PC-3 (cell line): ENCODE measurements around the gene SYCP1. TPM values are rescaled to one million over a fixed set of nuclear protein-coding genes. Genes with fewer than 3 reads are reported as not detected.

Source experiments
- ATAC-seq: fragments of 200-7000 bp; cut with Tn5 transposase; 2 replicates; pipeline ENCODE4 v1.9.1; 2020; ENCODE audit warnings: mild to moderate bottlenecking, moderate library complexity
- BruUV-seq: library from RNA; stranded (reverse); fragments of 400-500 nt; replicated peaks from 2 replicates; lab custom pipeline; 2021; lab: Mats Ljungman, UMichigan
- CTCF ChIA-PET: fragments of 300-600 bp; sonication (Branson Sonifier 250); formaldehyde crosslinking; loops from one replicate; lab custom pipeline; 2022; ENCODE audit warnings: antibody characterized with exemption; lab: Charles Lee
- POLR2A ChIA-PET: fragments of 300-600 bp; sonication (Branson Sonifier 250); formaldehyde crosslinking; loops from one replicate; lab custom pipeline; 2022; ENCODE audit warnings: antibody characterized with exemption; ENCODE audit not compliant: unreplicated experiment; lab: Charles Lee
- DNase-seq: peaks from one replicate; pipeline ENCODE4 v3.0.0-alpha.2; 2015
- H2AFZ ChIP-seq: fragments of 300-600 bp; sonication (generic); 2 replicates; pipeline ENCODE4 v1.6.0; 2016; ENCODE audit warnings: antibody characterized with exemption, low read length
- H3F3A ChIP-seq: fragments of 300-600 bp; sonication (generic); one replicate; pipeline ENCODE4 v1.6.0; 2017; ENCODE audit warnings: antibody characterized with exemption, low read length, control low read depth, mild to moderate bottlenecking; ENCODE audit not compliant: unreplicated experiment
- H3K27ac ChIP-seq: fragments of 300-600 bp; sonication (generic); 2 replicates; pipeline ENCODE4 v1.5.1; 2016; ENCODE audit warnings: mild to moderate bottlenecking, low read length
- H3K27me3 ChIP-seq: fragments of 300-600 bp; sonication (generic); 2 replicates; pipeline ENCODE4 v1.6.1; 2016; ENCODE audit warnings: low read length, mixed read lengths
- H3K36me3 ChIP-seq: fragments of 300-600 bp; sonication (generic); 2 replicates; pipeline ENCODE4 v1.6.1; 2016; ENCODE audit warnings: low read depth, mixed run types, low read length, mixed read lengths
- H3K4me1 ChIP-seq: fragments of 300-600 bp; sonication (generic); 2 replicates; pipeline ENCODE4 v1.5.1; 2016; ENCODE audit warnings: low read length; ENCODE audit not compliant: insufficient read depth
- H3K4me2 ChIP-seq: fragments of 300-600 bp; sonication (generic); 2 replicates; pipeline ENCODE4 v1.6.0; 2016; ENCODE audit warnings: low read length
- H3K4me3 ChIP-seq: fragments of 300-600 bp; sonication (generic); 2 replicates; pipeline ENCODE4 v1.5.1; 2016; ENCODE audit warnings: mild to moderate bottlenecking, low read length, mixed read lengths
- H3K79me2 ChIP-seq: fragments of 300-600 bp; sonication (generic); 2 replicates; pipeline ENCODE4 v1.6.1; 2017; ENCODE audit warnings: low read length, mixed read lengths
- H3K9ac ChIP-seq: fragments of 300-600 bp; sonication (generic); 2 replicates; pipeline ENCODE4 v1.6.0; 2016; ENCODE audit warnings: mild to moderate bottlenecking, low read length
- H3K9me2 ChIP-seq: fragments of 300-600 bp; sonication (generic); replicated peaks from 2 replicates; pipeline ENCODE4 v1.6.1; 2016; ENCODE audit warnings: mixed run types, low read length, mixed read lengths
- H3K9me3 ChIP-seq: fragments of 300-600 bp; sonication (generic); 2 replicates; pipeline ENCODE4 v1.6.1; 2016; ENCODE audit warnings: low read length, mixed read lengths
- H4K20me1 ChIP-seq: fragments of 300-600 bp; sonication (generic); 2 replicates; pipeline ENCODE4 v1.6.1; 2016; ENCODE audit warnings: low read length, mixed read lengths
- EZH2 ChIP-seq: fragments of 300-600 bp; sonication (generic); IDR thresholded peaks from one replicate; pipeline ENCODE4 v1.6.1; 2017; ENCODE audit warnings: antibody characterized with exemption, mild to moderate bottlenecking, low read length; ENCODE audit not compliant: unreplicated experiment
- EZH2phosphoT487 ChIP-seq: fragments of 300-600 bp; sonication (generic); IDR thresholded peaks from 2 replicates; pipeline ENCODE4 v1.6.1; 2018; ENCODE audit warnings: mild to moderate bottlenecking, antibody characterized with exemption, low read length, borderline replicate concordance
- intact Hi-C: fragments of 100-400 bp; cut with micrococcal nuclease; formaldehyde crosslinking; loops from 2 replicates; pipeline ENCODE4 v1.9.0; 2023
- total RNA-seq: library from RNA; depleted of rRNA; stranded (reverse); fragments of >200 nt; gene quantifications from 2 replicates; pipeline ENCODE4 v1.2.3, GENCODE V29; 2014
- TF ChIP-seq, protein P1 (sequence below): fragments of 300-600 bp; sonication (generic); conservative IDR thresholded peaks from 2 replicates; pipeline ENCODE4 v1.5.1; 2017; ENCODE audit warnings: antibody characterized with exemption, low read depth, mild to moderate bottlenecking, low read length

Gene SYCP1
- total RNA-seq, 1 experiment from 2014 or later: not detected

DNA sequence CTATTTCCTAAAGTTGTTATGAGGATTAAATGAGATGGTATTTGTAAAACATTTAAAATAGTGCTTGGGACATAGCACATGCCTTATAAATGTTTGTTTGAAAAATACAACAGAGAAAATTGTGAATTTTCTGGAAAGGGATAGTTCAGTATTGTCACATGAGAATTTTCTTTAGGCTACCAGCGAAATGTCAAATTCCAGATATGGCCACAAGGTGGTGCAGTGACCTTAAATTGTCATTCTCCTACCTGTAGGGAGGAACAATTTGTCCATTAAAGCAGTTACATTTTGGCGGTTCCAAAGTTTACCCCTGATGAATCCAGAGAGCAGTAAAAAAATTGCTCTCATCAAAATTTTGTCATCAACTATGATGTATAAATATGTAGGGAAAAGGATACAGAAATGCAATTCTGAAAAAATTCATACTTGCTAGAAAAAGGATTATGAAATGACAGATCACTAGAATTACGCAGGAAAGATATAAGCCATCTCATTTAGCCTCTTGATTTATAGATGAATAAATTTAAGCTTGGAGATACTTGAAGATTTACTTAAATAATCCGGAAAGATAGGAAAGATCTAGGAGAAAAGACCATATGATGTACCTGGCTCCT, 124.7 kb downstream of the SYCP1 start:
- Histone ChIP-seq H3F3A (no peaks in the 10 kb centered on the region), H3K4me1 (no peaks in the 10 kb centered on the region), H3K4me2 (no peak overlapping the region), H4K20me1 (no peaks in the 10 kb centered on the region), H3K9ac (no peak overlapping the region), H2AFZ (no peak overlapping the region), H3K9me2 (no peaks in the 10 kb centered on the region), H3K4me3 (no peak overlapping the region), H3K27me3 (no peaks in the 10 kb centered on the region), H3K9me3 (no peaks in the 10 kb centered on the region), H3K27ac (no peak overlapping the region), H3K36me3 (no peaks in the 10 kb centered on the region), H3K79me2 (no peaks in the 10 kb centered on the region)
- DNase-seq: peak; percentile 89
- CTCF ChIA-PET: no interaction called here
- no TSS peak for BruUV-seq
- intact Hi-C loops: loop anchor here (1.0 to 10.0 kb wide), 5 partner anchors 62 to 615 kb away; no protein-coding TSS in a partner anchor
- no peak for TF ChIP-seq EZH2
- TF ChIP-seq, protein P1, sequence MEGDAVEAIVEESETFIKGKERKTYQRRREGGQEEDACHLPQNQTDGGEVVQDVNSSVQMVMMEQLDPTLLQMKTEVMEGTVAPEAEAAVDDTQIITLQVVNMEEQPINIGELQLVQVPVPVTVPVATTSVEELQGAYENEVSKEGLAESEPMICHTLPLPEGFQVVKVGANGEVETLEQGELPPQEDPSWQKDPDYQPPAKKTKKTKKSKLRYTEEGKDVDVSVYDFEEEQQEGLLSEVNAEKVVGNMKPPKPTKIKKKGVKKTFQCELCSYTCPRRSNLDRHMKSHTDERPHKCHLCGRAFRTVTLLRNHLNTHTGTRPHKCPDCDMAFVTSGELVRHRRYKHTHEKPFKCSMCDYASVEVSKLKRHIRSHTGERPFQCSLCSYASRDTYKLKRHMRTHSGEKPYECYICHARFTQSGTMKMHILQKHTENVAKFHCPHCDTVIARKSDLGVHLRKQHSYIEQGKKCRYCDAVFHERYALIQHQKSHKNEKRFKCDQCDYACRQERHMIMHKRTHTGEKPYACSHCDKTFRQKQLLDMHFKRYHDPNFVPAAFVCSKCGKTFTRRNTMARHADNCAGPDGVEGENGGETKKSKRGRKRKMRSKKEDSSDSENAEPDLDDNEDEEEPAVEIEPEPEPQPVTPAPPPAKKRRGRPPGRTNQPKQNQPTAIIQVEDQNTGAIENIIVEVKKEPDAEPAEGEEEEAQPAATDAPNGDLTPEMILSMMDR: peak; percentile 81
- peak; percentile 62 for ATAC-seq
- POLR2A ChIA-PET: no interaction called here

DNA sequence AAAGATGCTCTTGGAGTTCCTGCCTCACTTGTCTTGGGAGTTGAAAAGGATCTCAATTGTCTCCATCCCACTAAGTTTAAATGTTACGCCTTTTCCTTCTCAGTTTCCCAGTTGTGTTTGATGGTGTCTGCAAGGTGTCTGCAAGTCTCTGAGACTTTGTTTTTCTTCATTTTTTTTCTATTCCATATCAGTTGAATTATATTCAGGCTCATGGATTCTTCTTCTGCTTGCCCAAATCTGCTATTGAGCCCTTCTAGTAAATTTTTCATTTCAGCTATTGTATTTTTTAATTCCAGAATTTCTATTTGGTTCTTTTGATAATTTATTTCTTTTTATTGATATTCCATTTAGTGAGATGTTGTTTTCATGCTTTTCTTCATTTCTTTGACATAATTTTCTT, 127.6 kb downstream of the SYCP1 start:
- H2AFZ ChIP-seq: no peak overlapping the region
- TF ChIP-seq EZH2phosphoT487: no peak
- TF ChIP-seq EZH2: no peak
- TF ChIP-seq, protein P1: no peak
- BruUV-seq: no TSS peak
- no peak overlapping the region for H3K27ac ChIP-seq
- no peak overlapping the region for H3K4me2 ChIP-seq
- no peaks in the 10 kb centered on the region for H3K36me3 ChIP-seq
- intact Hi-C loops: no loop called here
- H3K9me2 ChIP-seq: no peaks in the 10 kb centered on the region
- CTCF ChIA-PET: no interaction called here
- no peaks in the 10 kb centered on the region for H3K27me3 ChIP-seq
- H3K79me2 ChIP-seq: no peaks in the 10 kb centered on the region
- no peaks in the 10 kb centered on the region for H3F3A ChIP-seq
- POLR2A ChIA-PET: no interaction called here
- DNase-seq (no peak), ATAC-seq (no peak)
- no peaks in the 10 kb centered on the region for H3K4me1 ChIP-seq
- H4K20me1 ChIP-seq: no peaks in the 10 kb centered on the region
- H3K9ac ChIP-seq: no peak overlapping the region
- H3K9me3 ChIP-seq: no peaks in the 10 kb centered on the region
- no peak overlapping the region for H3K4me3 ChIP-seq

DNA sequence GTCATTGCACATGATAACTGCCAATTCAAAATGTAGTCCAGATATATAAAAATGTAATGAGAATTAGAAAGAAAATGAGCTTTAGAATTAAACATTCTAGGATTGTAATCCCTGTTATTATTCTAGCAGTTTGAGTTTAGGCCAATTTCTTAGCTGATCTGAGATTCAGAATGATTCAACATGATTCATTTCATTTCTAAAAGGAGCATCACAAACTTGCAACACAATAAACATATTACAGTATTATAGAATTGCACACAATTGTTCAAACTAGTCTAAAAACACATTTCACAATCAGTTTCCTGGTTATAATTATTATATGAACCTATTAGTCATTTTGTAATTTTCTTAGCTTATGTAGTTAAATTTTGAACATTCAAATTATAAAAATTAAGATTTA, 131.6 kb downstream of the SYCP1 start:
- Histone ChIP-seq H3K36me3 (no peaks in the 10 kb centered on the region; the same call in 1 of the 2 replicates), H3K27ac (no peak overlapping the region), H4K20me1 (no peaks in the 10 kb centered on the region), H3K4me3 (no peak overlapping the region), H3K9me2 (no peaks in the 10 kb centered on the region), H3K9me3 (peaks cover 7% of the 10 kb centered on the region; the same call in 1 of the 2 replicates), H3K79me2 (no peaks in the 10 kb centered on the region), H3F3A (no peaks in the 10 kb centered on the region), H3K4me1 (no peaks in the 10 kb centered on the region), H3K27me3 (no peaks in the 10 kb centered on the region), H3K4me2 (no peak overlapping the region), H3K9ac (no peak overlapping the region), H2AFZ (no peak overlapping the region)
- ATAC-seq: no peak
- CTCF ChIA-PET: no interaction called here
- POLR2A ChIA-PET: no interaction called here
- no TSS peak for BruUV-seq
- intact Hi-C loops: no loop called here
- TF ChIP-seq EZH2phosphoT487 (no peak), EZH2 (no peak)
- TF ChIP-seq, protein P1: no peak
- DNase-seq: peak; percentile 39
